OCI-LY3 (cell line): ENCODE measurements around the gene NDUFAF3.
A peak's percentile ranks its signal among the peaks of the same experiment; 100 is the strongest.

Source experiments
- H2AFZ ChIP-seq: fragments of 200-600, 300-600 bp; shearing (Covaris generic); 2 replicates; pipeline ENCODE4 v1.6.0; 2014; ENCODE audit warnings: antibody characterized with exemption, low read depth, low read length
- H3K27ac ChIP-seq: fragments of 200-600, 300-600 bp; sonication (generic); 2 replicates; pipeline ENCODE4 v1.5.1; 2014; ENCODE audit warnings: mild to moderate bottlenecking, low read length, moderate library complexity, mixed read lengths
- H3K27me3 ChIP-seq: fragments of 200-600, 300-600 bp; sonication (generic); 2 replicates; pipeline ENCODE4 v1.6.1; 2014; ENCODE audit warnings: low read depth, low read length, mixed read lengths
- H3K36me3 ChIP-seq: fragments of 200-600, 300-600 bp; sonication (generic); replicated peaks from 2 replicates; pipeline ENCODE3; 2014; ENCODE audit warnings: low read depth, low read length, mixed read lengths
- H3K4me1 ChIP-seq: fragments of 300-600, 200-600 bp; sonication (generic); 2 replicates; pipeline ENCODE4 v1.6.1; 2014; ENCODE audit warnings: low read length, mixed read lengths
- H3K4me2 ChIP-seq: fragments of 200-600, 300-600 bp; sonication (generic); 2 replicates; pipeline ENCODE4 v1.6.1; 2014; ENCODE audit warnings: low read length, mixed read lengths
- H3K4me3 ChIP-seq: fragments of 300-600, 200-600 bp; sonication (generic); 2 replicates; pipeline ENCODE4 v1.5.1; 2014; ENCODE audit warnings: antibody characterized with exemption, mild to moderate bottlenecking, low read length, moderate library complexity
- H3K79me2 ChIP-seq: fragments of 300-600, 200-600 bp; shearing (Covaris generic); 2 replicates; pipeline ENCODE4 v1.6.1; 2014; ENCODE audit warnings: mild to moderate bottlenecking, low read length, mixed read lengths
- H3K9ac ChIP-seq: fragments of 300-600, 200-600 bp; shearing (Covaris generic); 2 replicates; pipeline ENCODE4 v1.6.0; 2014; ENCODE audit warnings: mild to moderate bottlenecking, low read length, moderate library complexity
- H3K9me3 ChIP-seq: fragments of 200-600, 300-600 bp; shearing (Covaris generic); 2 replicates; pipeline ENCODE4 v1.6.1; 2014; ENCODE audit warnings: low read length, mixed read lengths; ENCODE audit not compliant: insufficient read depth
- H4K20me1 ChIP-seq: fragments of 200-600, 300-600 bp; sonication (generic); 2 replicates; pipeline ENCODE4 v1.6.1; 2016; ENCODE audit warnings: low read length, mixed read lengths; ENCODE audit not compliant: insufficient read depth
- CTCF ChIP-seq: fragments of 200-600, 300-600 bp; sonication (generic); IDR thresholded peaks from 2 replicates; pipeline ENCODE4 v1.5.1; 2014; ENCODE audit warnings: antibody characterized with exemption, low read length, low read depth
- EZH2phosphoT487 ChIP-seq: fragments of 200-600 bp; shearing (Covaris generic); IDR thresholded peaks from 2 replicates; pipeline ENCODE4 v1.6.1; 2018; ENCODE audit warnings: antibody characterized with exemption, mixed run types, low read depth

The NDUFAF3 gene

GRCh38 chr3:49025005-49025792 is 3.3 kb downstream of the NDUFAF3 start:
- peaks cover 83% of the 10 kb centered on the region for H3K79me2 ChIP-seq
- TF ChIP-seq CTCF = no peak
- no peak for TF ChIP-seq EZH2phosphoT487

GRCh38 chr3:49025793-49026520 is 4.0 kb downstream of the NDUFAF3 start:
- Histone ChIP-seq H2AFZ (no peak overlapping the region), H3K4me3 (no peak overlapping the region), H3K27me3 (no peaks in the 10 kb centered on the region), H3K4me2 (no peak overlapping the region), H4K20me1 (no peaks in the 10 kb centered on the region), H3K27ac (no peak overlapping the region), H3K79me2 (peaks cover 76% of the 10 kb centered on the region), H3K36me3 (peaks cover 64% of the 10 kb centered on the region), H3K4me1 (peaks cover 24% of the 10 kb centered on the region), H3K9me3 (no peaks in the 10 kb centered on the region), H3K9ac (no peak overlapping the region)
- no peak for TF ChIP-seq EZH2phosphoT487
- TF ChIP-seq CTCF = no peak

More at GRCh38 chr3:49025005-49025792, 3.3 kb downstream of the NDUFAF3 start:
- no peak overlapping the region for H3K4me2 ChIP-seq
- H3K4me3 ChIP-seq = no peak overlapping the region
- H3K9ac ChIP-seq = no peak overlapping the region
- peaks cover 60% of the 10 kb centered on the region for H3K36me3 ChIP-seq
- H4K20me1 ChIP-seq = no peaks in the 10 kb centered on the region
- H3K9me3 ChIP-seq = no peaks in the 10 kb centered on the region
- H3K4me1 ChIP-seq = peaks cover 24% of the 10 kb centered on the region
- H3K27me3 ChIP-seq = no peaks in the 10 kb centered on the region
- H3K27ac ChIP-seq = no peak overlapping the region
- no peak overlapping the region for H2AFZ ChIP-seq

DNA sequence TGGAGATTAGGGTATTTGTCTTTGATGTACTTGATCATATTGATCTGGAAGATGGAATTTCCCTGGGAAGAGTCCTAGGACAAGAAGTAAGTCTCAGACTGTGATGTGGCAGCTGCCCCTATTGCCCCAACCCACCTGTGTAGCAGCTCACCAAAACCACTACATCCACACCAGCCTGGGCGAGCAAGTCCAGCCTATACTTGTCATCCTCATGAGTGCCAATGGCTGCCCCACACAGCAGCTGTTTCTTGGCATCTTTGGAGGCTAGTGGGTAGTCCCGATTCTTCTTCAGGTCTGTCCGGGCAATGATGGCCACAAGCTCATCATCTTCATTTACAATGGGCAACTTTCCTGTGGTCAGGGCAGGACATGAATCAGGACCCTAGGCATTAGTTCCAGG is 4.6 kb downstream of the NDUFAF3 start:
- Histone ChIP-seq H3K79me2 (peaks cover 72% of the 10 kb centered on the region), H2AFZ (no peak overlapping the region), H3K27me3 (no peaks in the 10 kb centered on the region), H3K4me1 (peaks cover 24% of the 10 kb centered on the region), H3K27ac (no peak overlapping the region), H3K4me3 (no peak overlapping the region), H3K9ac (no peak overlapping the region), H4K20me1 (no peaks in the 10 kb centered on the region), H3K4me2 (no peak overlapping the region), H3K36me3 (peaks cover 68% of the 10 kb centered on the region), H3K9me3 (no peaks in the 10 kb centered on the region)
- no peak for TF ChIP-seq EZH2phosphoT487
- TF ChIP-seq CTCF = no peak

DNA sequence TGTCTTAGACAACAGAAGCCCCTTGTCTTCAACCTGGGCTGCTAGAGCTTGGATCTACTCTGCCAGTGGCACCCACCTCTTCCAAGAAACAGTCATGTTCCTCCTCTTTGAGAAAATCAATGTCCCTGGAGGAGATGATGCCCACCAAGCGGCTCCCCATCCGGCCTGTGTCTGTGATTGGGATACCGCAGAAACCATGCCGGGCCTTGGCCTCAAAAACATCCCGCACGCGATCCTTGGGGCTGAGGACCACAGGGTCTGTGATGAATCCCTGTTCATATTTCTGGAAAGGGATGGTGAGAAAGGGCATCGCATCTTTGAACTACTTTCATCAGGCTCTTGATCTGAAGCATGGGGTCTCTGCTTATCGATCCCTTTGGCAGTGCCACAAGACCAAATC is 5.7 kb downstream of the NDUFAF3 start:
- Histone ChIP-seq H4K20me1 (no peaks in the 10 kb centered on the region), H2AFZ (no peak overlapping the region), H3K4me1 (peaks cover 24% of the 10 kb centered on the region), H3K9ac (peak overlapping the region; percentile 95; the same call in 1 of the 2 replicates), H3K36me3 (peaks cover 77% of the 10 kb centered on the region), H3K4me3 (peak overlapping the region; percentile 88; the same call in 1 of the 2 replicates), H3K79me2 (peaks cover 66% of the 10 kb centered on the region), H3K27ac (no peak overlapping the region), H3K9me3 (no peaks in the 10 kb centered on the region), H3K27me3 (no peaks in the 10 kb centered on the region), H3K4me2 (peak overlapping the region; percentile 93)
- no peak for TF ChIP-seq CTCF
